Right kidney (tissue), 9 donors: Measurements from ENCODE around the gene ZSCAN26.
A peak's percentile ranks its signal among the peaks of the same experiment; 100 is the strongest.

Experiments
- DNase-seq: peaks from one replicate; pipeline ENCODE4 v3.0.0-alpha.2; 2016
- long read RNA-seq, 8 donors: transcript quantifications; one replicate each; lab custom pipeline, GENCODE V29; 2026

The ZSCAN26 gene
- long read RNA-seq, donor 1, partial matches to known transcripts, result 0 of 5 reads
- long read RNA-seq, donor 1, other reads (novel, unspliced or antisense), result 0 of 5 reads
- long read RNA-seq, donor 2, partial matches to known transcripts, result 0 of 7 reads
- long read RNA-seq, donor 2, other reads (novel, unspliced or antisense), result 0 of 7 reads
- long read RNA-seq, donor 3, partial matches to known transcripts, result 0 of 5 reads
- long read RNA-seq, donor 3, other reads (novel, unspliced or antisense), result 0 of 5 reads
- long read RNA-seq, donor 4, partial matches to known transcripts, result 0 of 2 reads
- long read RNA-seq, donor 4, other reads (novel, unspliced or antisense), result 0 of 2 reads
- long read RNA-seq, donor 5, partial matches to known transcripts, result 0 of 6 reads
- long read RNA-seq, donor 5, other reads (novel, unspliced or antisense), result 0 of 6 reads
- long read RNA-seq, donor 6, partial matches to known transcripts, result 0 of 1 reads
- long read RNA-seq, donor 6, other reads (novel, unspliced or antisense), result 0 of 1 reads
- long read RNA-seq, donor 7, transcript ZSCAN26-201 (4 exons, 2,362 nt), result major isoform, 7 of 7 reads
- long read RNA-seq, donor 7, partial matches to known transcripts, result 0 of 7 reads
- long read RNA-seq, donor 7, other reads (novel, unspliced or antisense), result 0 of 7 reads
- long read RNA-seq, donor 8, partial matches to known transcripts, result 0 of 5 reads
- long read RNA-seq, donor 8, other reads (novel, unspliced or antisense), result 0 of 5 reads

- DNase-seq, result peak; percentile 98
Observed at GRCh38 chr6:28266962-28267694, at the start of gene ZSCAN26. TSS of gene ZSCAN26 (plus strand) at chr6:28267143. CDS start at chr6:28271920, 4,777 bp downstream.

DNA sequence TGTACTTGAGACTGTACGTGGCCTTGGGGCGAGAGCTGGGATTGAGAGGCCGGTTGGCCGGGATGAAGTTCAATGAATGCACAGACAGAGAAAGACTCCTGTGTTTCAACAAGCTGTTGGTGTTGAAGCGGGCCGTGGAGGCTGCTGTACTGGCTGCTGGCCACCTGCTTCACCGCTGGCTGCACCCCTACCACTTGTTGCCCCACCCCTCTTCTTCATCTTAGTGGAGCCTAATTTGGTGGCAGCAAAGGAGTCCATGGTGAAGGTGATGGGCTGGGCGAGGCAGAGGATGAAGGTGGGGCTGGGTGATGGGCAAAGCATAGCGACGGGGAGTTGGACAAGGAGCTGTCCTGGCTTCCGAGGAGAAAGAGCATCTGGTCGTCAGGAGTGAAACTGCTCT, 49.1 kb upstream of the ZSCAN26 start:
- no peak for DNase-seq

DNA sequence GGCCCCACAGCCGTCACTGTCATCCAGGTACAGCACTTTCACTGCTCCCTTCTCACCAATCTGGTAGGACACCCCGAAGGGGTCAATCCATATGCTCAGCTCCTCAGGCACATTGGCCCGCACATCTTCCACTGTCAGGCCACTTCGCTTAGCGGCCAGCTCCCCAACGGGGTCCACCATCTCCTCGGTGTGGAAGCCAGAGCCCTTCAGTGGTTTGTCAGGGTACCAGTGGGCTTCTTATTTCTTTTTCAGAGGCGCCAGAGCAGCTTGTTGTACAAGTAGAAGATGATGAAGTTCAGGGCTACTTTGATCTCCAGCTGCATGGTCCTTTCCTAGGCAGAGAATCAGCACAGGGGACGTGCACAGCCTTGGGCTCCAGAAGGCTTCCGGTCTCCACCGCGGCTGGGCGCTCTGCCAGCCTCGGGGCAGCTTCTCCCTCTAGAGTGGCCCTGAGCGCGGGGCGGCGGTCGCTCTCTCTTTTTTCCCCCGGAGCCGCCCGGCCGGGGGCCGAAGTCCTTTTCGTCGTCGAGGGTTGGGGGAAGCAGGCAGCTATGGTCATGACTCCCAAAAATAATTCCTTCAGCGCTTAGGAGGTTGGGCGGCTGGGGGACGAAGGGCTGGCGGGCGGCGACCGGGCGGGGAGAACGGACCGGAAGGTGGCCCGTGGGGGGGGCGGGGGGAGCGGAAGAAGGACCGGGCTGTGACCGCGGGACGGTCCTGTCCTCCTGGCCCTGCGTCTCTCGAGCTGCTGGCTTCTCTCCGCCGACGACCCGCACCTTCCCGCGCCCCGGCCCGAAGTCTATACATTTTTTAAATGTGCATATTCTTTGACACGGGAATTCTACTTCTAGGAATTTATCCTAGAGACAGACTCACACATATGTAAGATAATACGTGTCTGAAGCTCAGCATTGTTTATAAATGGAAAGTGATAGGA, 48.4 kb upstream of the ZSCAN26 start:
- peak; percentile 82 for DNase-seq

DNA sequence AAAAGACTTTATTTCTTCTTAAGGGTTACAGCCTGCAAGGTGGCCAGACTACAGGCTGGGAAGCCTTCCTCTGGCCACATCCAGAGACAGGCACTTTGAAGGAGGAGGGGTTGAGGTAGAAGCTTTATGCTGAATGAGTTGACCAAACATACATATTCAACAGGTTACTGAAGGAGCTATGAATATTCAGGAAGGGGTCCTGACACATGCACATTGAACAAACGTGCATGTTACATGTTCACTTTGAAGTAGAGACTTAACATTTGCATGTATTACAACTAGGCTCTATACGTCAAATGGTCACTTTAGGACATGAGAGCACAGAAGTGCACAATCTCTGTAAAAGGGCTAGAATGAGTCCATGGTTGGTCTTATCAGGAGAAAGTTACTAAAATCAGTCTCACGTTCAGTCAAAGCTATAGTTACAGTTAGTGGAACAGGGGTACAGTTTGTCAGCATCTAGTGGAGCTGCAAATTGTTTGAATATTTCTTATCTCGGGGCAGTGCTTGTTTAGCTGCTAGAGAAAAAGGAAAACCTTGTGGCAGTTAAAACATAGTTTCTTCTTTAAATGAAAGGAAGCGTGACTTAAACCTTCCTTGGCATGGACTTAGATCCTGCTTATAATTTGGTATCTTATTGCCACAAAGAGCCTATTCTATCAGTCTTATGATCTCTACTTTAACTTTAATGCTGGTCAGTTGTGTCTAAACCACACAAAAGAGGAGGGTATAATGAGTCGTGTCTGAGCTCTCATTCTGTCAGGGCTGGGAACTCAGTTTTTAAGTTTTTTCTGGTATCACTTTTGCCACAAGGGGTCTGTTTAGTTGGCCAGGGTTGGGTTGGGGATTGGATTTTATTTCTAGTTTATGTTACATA, 46.4 kb upstream of the ZSCAN26 start:
- no peak for DNase-seq

- DNase-seq, result no peak
Observed at GRCh38 chr6:28224131-28225055, 42.5 kb upstream of the ZSCAN26 start.

- DNase-seq, result peak; percentile 76
Observed at GRCh38 chr6:28225056-28225834, 41.7 kb upstream of the ZSCAN26 start, which contains the start of gene ZSCAN9. TSS of gene ZSCAN9 (plus strand) at chr6:28225275. CDS start at chr6:28227085, 1,810 bp downstream.

- no peak for DNase-seq
Observed at GRCh38 chr6:28226460-28226859, 40.5 kb upstream of the ZSCAN26 start.

- DNase-seq, result no peak
Observed at GRCh38 chr6:28232785-28233184, 34.2 kb upstream of the ZSCAN26 start.

DNA sequence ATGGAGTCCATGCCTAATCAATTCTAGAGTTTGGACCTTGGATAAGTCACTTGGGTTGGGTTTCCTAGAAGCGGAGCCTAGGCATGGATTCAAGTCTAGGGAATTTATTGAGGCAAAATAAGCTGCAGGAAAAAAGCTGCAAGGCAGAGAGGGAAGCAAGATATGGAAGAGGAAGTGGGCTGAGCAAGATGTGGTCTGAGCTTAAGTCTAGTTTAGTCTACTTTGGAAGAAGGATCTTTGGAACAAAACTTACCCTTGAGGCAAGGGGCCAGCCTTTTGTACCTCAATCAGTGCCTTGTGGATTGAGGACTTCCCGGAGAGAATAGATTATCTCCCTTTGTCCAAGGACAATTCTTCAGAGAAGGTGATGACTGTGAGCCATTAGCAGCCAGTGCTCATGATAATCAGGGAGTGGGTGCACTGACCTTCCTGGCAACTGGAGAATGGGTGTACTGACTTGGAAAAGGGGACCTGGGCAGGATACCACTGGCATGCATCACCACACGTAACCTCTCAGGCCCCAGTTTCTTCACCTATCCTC, 31.0 kb upstream of the ZSCAN26 start:
- no peak for DNase-seq

GRCh38 chr6:28239636-28240035, 27.3 kb upstream of the ZSCAN26 start:
- no peak for DNase-seq

- DNase-seq, result no peak
Observed at GRCh38 chr6:28240471-28240870, 26.5 kb upstream of the ZSCAN26 start.

DNA sequence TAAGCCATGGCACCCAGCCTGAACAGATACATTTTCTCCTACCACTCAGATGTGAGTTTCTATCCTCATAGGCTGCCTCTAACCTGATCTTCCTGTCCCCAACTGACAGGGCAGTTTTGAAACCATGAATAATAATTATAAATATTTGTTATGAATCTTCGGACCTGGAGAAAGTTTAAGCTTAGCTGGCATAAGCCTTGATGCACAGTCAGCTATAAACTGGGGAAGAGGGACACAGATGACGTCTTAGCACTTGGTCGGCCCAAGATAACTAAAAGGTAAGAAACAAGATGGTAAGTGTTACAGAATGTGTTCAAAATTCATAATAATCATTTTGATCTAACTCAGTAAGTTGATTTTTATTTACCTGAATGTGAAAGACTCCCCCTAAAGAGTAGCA, 23.0 kb upstream of the ZSCAN26 start:
- no peak for DNase-seq

DNA sequence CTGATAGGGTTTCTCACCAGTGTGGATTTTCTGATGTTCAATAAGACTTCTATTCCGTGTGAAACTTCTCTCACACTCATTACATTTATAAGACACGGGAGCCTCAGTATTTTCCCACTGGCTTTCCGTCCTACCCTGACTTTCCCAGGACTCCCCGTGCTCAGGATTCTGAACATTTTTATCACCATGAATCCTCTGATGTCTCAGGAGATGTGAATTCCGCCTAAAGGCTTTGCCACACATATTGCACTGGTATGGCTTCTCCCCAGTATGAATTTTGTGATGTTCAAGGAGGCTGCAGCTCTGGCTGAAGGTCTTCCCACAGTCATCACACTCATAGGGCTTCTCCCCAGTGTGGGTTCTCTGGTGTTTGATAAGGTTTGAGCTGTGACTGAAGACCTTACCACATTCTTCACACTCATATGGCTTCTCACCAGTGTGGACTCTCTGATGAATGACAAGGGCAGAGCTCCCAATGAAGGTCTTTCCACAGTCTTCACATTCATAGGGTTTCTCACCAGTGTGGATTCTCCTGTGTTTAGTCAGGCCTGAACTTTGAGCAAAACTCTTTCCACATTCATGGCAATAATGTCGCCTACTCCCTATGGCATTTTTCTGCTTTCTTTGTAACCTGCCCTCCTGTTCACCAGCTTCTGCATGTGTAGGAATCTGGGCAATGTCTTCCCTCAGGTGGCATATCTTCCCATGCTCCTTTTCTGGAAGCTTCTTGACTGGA, 21.6 kb upstream of the ZSCAN26 start:
- DNase-seq, result no peak

- DNase-seq, result no peak
Observed at GRCh38 chr6:28248916-28249315, 18.0 kb upstream of the ZSCAN26 start.

DNA sequence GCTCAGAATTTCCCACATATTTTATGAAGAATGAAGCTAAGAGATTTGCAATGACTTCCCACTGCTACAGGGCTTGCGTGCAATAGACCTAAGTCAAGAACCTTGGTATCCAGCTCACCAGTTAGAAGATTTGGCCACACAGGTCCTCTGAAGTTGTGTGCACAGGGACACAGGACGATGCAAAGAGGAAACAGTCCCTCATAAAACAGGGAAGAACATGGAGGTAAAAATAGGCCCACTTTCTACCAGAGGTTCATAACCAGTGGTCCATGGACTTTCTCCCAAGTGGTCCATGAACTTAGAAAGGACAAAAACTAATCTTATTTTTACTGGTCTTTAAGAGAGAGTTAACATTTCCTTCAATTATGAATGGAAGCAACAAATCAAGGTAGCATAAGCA, 16.2 kb upstream of the ZSCAN26 start:
- DNase-seq, result no peak

- DNase-seq, result no peak
Observed at GRCh38 chr6:28251661-28252008, 15.3 kb upstream of the ZSCAN26 start.
